SK-N-SH treated with all-trans-retinoic acid at 6 μM for 48 hours (cell line): Measurements from ENCODE around the gene FMN1.

Experiments used
- ARNTL ChIP-seq: fragments of 450-650 bp; formaldehyde crosslinking; IDR thresholded peaks from 2 replicates; pipeline ENCODE4 v1.5.0; 2020; ENCODE audit warnings: low read depth, mild to moderate bottlenecking, moderate library complexity, borderline replicate concordance
- OSR1 ChIP-seq: fragments of 250-450 bp; sonication (Bioruptor Pico); IDR thresholded peaks from 2 replicates; pipeline ENCODE4 v1.8.0; 2022; ENCODE audit warnings: moderate library complexity, mild to moderate bottlenecking, inconsistent platforms
- RARB ChIP-seq: fragments of 250-450 bp; sonication (Bioruptor Pico); IDR thresholded peaks from 2 replicates; pipeline ENCODE4 v1.8.0; 2021; ENCODE audit warnings: mild to moderate bottlenecking, moderate library complexity
- ZNF8 ChIP-seq: fragments of 450-650 bp; formaldehyde crosslinking; IDR thresholded peaks from 2 replicates; pipeline ENCODE4 v1.5.0; 2020; ENCODE audit warnings: mild to moderate bottlenecking, moderate library complexity
- TF ChIP-seq, protein P1 (sequence below): fragments of 250-450 bp; sonication (Bioruptor Pico); IDR thresholded peaks from 2 replicates; pipeline ENCODE4 v1.8.0; 2020; ENCODE audit warnings: mild to moderate bottlenecking, moderate library complexity, borderline replicate concordance
- TF ChIP-seq, protein P2 (sequence below): fragments of 250-450 bp; sonication (Bioruptor Pico); IDR thresholded peaks from 2 replicates; pipeline ENCODE4 v1.5.0; 2020; ENCODE audit warnings: mild to moderate bottlenecking, moderate library complexity

DNA sequence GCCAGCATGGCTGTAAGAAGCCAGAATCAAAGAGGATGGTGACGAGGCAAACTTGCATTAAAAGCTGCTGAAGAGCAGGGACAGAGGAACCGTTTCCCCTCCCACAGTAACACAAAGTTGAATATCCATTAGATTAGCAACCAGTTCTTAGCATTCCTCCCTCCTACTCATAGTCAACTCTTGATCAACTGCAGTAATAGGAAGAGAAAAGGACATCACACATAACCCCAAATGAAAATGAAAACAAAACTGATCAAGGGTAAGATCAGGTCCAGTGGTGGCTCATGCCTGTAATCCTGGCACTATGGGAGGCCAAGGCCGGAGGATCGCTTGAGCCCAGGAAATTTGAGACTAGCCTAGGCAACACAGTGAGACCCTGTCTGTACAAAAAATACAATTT lies 311.6 kb downstream of the FMN1 start:
- TF ChIP-seq OSR1 (CRISPR knock-in tag) = no peak
- no peak for TF ChIP-seq RARB (CRISPR knock-in tag)
- no peak for TF ChIP-seq ZNF8 (CRISPR knock-in tag)
- TF ChIP-seq ARNTL (CRISPR knock-in tag) = no peak
- TF ChIP-seq, protein P1, sequence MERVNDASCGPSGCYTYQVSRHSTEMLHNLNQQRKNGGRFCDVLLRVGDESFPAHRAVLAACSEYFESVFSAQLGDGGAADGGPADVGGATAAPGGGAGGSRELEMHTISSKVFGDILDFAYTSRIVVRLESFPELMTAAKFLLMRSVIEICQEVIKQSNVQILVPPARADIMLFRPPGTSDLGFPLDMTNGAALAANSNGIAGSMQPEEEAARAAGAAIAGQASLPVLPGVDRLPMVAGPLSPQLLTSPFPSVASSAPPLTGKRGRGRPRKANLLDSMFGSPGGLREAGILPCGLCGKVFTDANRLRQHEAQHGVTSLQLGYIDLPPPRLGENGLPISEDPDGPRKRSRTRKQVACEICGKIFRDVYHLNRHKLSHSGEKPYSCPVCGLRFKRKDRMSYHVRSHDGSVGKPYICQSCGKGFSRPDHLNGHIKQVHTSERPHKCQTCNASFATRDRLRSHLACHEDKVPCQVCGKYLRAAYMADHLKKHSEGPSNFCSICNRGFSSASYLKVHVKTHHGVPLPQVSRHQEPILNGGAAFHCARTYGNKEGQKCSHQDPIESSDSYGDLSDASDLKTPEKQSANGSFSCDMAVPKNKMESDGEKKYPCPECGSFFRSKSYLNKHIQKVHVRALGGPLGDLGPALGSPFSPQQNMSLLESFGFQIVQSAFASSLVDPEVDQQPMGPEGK (CRISPR knock-in tag) = no peak
- TF ChIP-seq, protein P2, sequence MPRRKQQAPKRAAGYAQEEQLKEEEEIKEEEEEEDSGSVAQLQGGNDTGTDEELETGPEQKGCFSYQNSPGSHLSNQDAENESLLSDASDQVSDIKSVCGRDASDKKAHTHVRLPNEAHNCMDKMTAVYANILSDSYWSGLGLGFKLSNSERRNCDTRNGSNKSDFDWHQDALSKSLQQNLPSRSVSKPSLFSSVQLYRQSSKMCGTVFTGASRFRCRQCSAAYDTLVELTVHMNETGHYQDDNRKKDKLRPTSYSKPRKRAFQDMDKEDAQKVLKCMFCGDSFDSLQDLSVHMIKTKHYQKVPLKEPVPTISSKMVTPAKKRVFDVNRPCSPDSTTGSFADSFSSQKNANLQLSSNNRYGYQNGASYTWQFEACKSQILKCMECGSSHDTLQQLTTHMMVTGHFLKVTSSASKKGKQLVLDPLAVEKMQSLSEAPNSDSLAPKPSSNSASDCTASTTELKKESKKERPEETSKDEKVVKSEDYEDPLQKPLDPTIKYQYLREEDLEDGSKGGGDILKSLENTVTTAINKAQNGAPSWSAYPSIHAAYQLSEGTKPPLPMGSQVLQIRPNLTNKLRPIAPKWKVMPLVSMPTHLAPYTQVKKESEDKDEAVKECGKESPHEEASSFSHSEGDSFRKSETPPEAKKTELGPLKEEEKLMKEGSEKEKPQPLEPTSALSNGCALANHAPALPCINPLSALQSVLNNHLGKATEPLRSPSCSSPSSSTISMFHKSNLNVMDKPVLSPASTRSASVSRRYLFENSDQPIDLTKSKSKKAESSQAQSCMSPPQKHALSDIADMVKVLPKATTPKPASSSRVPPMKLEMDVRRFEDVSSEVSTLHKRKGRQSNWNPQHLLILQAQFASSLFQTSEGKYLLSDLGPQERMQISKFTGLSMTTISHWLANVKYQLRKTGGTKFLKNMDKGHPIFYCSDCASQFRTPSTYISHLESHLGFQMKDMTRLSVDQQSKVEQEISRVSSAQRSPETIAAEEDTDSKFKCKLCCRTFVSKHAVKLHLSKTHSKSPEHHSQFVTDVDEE (CRISPR knock-in tag) = no peak
